KBM-7 (cell line): ENCODE data around the gene COQ10A.

Experiments
- DNase-seq: peaks from one replicate; pipeline ENCODE4 v3.0.0-alpha.2; 2015
- in situ Hi-C: fragments of 300-500 bp; cut with MboI; formaldehyde crosslinking; loops from 2 replicates; pipeline ENCODE4 v1.14.3; 2020; ENCODE audit warnings: low sequenced_read_pairs, low pct_unique_long_range_greater_than_20kb, mixed read lengths

COQ10A gene

DNA sequence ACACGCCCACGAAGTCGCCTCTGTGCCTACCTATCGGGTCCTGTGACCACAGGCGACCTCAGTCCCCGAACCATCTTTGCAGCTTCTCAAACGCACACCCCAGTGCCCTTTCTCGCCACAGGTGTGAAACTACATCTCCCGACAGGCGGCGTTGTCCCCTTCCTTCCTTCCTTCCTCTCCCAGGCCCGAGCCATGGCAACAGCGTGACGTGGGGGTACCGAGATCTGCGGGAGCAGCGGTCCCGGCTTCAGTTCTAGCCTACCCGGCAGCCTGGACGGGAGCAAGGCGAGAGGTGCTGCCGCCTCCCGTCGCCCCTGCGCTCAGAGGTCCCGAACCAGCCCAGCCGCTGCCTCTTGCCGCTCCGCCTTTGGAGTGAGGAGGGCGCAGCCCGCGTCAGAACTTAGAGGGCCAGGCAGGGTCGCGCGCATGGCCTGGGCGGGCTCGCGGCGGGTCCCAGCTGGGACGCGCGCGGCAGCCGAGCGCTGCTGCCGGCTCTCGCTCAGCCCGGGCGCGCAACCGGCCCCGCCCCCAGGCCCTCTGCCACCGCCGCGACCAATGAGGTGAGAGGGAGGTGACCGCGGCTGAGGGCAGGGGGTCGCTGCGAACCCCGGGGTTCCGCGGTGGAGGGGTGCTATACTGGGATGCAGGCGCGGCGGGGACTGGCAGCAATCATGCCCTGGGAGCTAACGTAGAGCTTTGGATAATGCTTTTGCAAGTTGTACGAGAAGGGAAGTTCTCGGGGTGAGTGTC, at the start of gene COQ10A:
Gene COQ10A, plus strand, starts transcription at position 250 of the 750 bp plus-strand sequence. Its CDS starts 177 bp downstream, at position 427.
- in situ Hi-C loops = no loop called here
- DNase-seq = peak; percentile 95

- no peak for DNase-seq
- in situ Hi-C loops = no loop called here
Observed at GRCh38 chr12:56219840-56220239, 46.9 kb upstream of the COQ10A start.

GRCh38 chr12:56220611-56221231, 46.0 kb upstream of the COQ10A start:
- peak; percentile 85 for DNase-seq
- in situ Hi-C loops = no loop called here

GRCh38 chr12:56221232-56221756, 45.4 kb upstream of the COQ10A start:
- in situ Hi-C loops = no loop called here
- DNase-seq = peak; percentile 56

DNA sequence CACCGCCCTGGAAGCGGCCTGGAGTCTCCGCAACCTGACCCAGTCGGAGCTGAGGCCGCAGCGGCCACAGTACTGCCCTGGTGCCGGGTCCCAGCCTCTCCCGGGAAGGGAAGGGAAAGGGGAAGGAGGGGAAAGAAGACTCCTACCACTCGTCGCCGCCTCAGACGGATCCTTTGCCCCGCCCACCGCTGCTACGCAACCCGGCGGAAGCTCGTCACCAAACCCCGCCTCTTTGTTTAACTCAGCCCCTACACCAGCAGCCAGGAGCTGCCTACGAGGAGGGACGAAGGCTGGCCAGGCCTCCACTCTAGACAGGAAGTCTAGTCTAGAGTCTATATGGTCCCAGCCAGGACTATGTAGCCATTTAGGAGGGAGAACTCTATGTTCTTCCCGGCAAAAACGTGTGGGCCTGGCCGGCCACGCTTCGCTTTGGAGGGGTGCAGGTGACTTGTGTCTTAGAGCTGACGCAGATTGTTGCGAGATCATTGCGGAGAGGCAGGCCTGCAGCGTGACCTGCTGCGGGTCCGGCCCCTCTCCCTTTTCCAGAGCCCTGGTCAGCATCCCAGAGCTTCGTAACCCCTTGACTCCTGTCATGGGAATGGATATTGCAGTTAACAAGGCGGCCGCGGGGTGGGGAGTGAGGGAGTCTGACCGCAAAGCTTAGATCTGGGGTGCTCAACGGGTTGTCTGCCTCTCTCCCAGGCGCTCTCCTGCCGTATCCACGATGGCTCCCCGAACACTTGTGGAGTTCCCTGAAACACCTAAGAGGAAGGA, 44.8 kb upstream of the COQ10A start, which contains the start of gene RNF41:
Gene RNF41, minus strand, starts transcription at position 166 of the 774 bp plus-strand sequence. CDS start 7,875 bp downstream, outside the sequence.
- in situ Hi-C loops = no loop called here
- peak; percentile 99 for DNase-seq

- in situ Hi-C loops = no loop called here
- no peak for DNase-seq
Observed at GRCh38 chr12:56222531-56222895, 44.2 kb upstream of the COQ10A start.

- no peak for DNase-seq
- in situ Hi-C loops = no loop called here
Observed at GRCh38 chr12:56223571-56224101, 43.1 kb upstream of the COQ10A start.

GRCh38 chr12:56224102-56224701, 42.5 kb upstream of the COQ10A start, which contains the start of gene NABP2:
Gene NABP2 (plus strand): TSS chr12:56224342. CDS start chr12:56224857, 515 bp downstream.
- in situ Hi-C loops = no loop called here
- DNase-seq = peak; percentile 98

DNA sequence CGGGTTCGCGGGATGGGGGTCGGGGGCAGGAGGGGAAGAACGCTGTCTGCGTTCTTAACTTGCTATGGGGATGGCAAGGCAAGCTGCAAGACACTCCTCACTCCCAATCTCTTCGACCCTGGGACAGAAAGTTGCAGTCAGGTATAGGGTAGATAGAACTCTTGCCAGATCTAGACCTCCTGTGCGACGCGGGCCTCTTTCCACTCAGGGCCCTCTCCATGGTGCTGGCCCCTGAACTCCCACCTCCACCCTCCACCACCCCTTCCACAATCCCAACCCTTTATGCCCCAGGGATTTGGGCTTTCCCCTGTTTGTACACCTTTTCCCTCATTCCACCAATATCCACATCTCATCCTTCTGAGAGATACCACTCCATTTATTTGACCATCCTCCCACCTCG, 41.8 kb upstream of the COQ10A start:
- in situ Hi-C loops = no loop called here
- DNase-seq = no peak

GRCh38 chr12:56229082-56229481, 37.7 kb upstream of the COQ10A start:
- DNase-seq = no peak
- in situ Hi-C loops = no loop called here

DNA sequence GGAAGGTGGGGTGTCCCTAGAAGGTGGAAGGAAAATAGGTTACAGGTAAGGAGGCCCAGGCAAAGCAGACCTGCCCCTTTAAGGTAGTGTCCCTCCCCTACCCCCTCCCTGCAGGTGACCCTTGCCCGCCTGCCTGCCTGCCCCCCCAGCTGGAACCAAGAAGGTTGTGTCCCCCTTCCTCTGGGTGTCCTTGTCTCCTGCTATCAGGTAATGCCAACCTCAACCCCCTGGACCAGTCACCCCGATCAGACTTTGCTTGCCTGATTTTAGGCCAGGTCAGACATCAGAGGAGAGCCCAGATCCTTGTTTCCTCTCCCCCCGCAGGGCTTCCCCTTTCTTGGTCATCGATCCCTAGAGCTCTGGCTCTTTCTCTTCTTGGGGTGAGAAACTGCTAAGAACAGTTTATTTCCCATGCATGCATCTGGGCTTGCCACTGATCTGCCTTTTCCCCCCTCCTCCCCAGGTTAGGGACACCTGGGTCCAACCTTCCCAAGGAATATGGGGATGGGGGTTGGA, 36.8 kb upstream of the COQ10A start, which contains the start of gene SLC39A5:
Gene SLC39A5, plus strand, starts transcription at position 136 of the 516 bp plus-strand sequence. CDS start 1,224 bp downstream, outside the sequence.
- in situ Hi-C loops = no loop called here
- DNase-seq = peak; percentile 12

DNA sequence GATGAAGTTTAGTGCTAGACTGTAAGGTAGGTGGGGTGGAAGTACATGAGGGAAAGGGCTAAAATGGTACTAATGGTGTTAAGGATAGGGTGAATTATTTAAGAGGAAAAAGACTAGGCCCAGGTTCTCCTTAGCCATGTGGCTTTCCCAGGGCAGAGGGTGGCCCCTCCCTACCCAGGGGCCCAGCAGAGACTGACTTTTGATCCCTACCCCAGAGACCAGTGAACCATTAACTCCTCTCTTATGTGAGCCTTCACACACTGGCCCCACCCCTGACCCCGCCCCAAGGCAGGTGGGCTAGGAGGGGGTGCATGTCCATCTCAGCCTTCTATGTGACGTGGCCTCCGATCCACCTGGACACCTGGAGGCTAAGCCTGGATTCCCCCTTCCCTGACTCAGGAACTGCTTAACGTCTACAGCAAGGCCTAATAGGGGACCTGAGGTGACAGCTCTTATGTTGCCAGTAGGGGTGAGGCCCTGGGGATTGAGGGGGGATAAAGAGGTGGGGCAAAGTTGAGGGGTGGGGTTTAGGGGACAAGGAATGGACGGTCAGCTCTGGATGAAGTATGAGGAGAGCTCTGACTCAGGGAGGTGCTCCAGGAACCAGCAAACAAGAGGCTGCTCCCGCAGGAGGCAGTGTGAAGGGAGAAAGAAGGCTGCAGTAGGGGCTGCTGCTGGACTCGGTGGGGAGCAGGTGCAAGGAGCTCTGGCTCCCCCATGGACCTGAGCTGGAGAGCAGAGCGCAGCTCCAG, 36.1 kb upstream of the COQ10A start:
- in situ Hi-C loops = no loop called here
- no peak for DNase-seq

GRCh38 chr12:56231184-56231582, 35.6 kb upstream of the COQ10A start:
- in situ Hi-C loops = no loop called here
- no peak for DNase-seq

GRCh38 chr12:56234746-56235436, 31.9 kb upstream of the COQ10A start:
- no peak for DNase-seq

DNA sequence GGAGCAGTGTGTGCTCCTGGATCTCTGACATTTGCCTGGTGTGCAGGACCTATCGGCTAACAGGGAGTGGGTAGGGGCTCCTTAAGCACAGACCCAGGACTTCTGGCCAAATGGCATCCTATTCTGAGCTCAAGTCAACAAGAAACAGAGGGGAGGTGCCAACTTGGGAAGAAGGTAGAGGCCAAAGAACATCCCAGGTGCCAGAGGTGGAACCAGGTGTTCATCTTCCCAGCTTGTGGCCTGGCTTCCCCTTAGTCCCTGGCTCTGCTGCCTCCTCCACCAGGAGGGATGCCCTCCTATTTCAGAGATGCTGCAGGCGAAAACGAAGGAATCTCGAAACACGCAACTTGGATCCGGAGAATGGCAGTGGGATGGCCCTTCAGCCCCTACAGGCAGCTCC, 30.7 kb upstream of the COQ10A start:
- in situ Hi-C loops = no loop called here
- no peak for DNase-seq

More at GRCh38 chr12:56234746-56235436, 31.9 kb upstream of the COQ10A start:
- in situ Hi-C loops = no loop called here

GRCh38 chr12:56236985-56237384, 29.8 kb upstream of the COQ10A start:
- in situ Hi-C loops = no loop called here
- no peak for DNase-seq

- DNase-seq = no peak
- in situ Hi-C loops = no loop called here
Observed at GRCh38 chr12:56237552-56237951, 29.2 kb upstream of the COQ10A start.
